22Rv1 (cell line): Measurements from ENCODE around the gene ATPAF1.

Source experiments
- CTCF ChIP-seq: fragments of 450-650 bp; IDR thresholded peaks from 2 replicates; pipeline ENCODE4 v1.5.1; 2017; ENCODE audit warnings: mild to moderate bottlenecking
- ZFX ChIP-seq: fragments of 450-650 bp; IDR thresholded peaks from 2 replicates; pipeline ENCODE4 v1.6.1; 2017; ENCODE audit warnings: antibody characterized with exemption, borderline replicate concordance

GRCh38 chr1:46585312-46585938, 82.7 kb downstream of the ATPAF1 start:
- TF ChIP-seq CTCF (no peak), ZFX (no peak)
